ENCODE measurements around the gene GIPR.

GIPR gene

DNA sequence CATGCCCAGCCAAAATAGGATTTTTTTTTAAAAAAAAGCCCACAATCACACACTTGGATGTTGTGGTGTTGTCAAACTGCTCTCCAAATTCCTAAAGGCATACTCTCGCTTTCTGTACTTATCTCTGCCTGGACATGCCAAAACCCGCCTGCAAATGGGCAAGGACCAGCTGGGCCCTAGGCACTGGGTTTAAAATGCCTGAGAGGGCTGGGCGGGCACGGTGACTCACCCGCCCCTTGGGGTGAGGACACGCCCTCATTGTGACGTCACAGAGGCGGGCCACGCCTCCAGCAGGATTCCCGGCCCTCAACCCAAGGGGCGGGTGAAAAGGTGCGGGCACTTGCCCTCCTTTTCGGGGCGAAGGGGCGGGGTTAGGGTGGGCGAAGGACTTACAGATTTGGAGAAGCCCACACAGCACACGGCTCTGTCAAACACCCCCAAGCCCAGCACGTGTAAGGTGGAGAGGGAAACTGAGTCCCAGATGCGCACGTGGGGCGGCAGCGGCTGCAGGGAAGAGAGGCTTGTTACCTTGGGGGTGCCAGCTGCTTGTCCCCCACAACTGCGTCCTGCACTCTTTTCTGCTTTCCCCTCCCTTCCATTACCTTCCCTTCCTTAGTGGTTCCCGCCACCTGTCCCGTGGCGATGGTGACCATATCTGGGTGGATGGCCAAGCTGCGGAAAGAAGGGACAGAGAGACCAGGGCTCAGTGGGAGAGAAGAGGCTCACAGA lies 35.4 kb upstream of the GIPR start:
- no peaks in the 10 kb centered on the region for H3F3A ChIP-seq (ENCODE audit: control insufficient read depth, insufficient read depth)
- peaks cover 9% of the 10 kb centered on the region for H3K4me1 ChIP-seq (ENCODE audit: control insufficient read depth, low read length)
- no peak overlapping the region for H3K27ac ChIP-seq (ENCODE audit: low read depth, low read length)
- no peaks in the 10 kb centered on the region for H3K27me3 ChIP-seq (ENCODE audit: control insufficient read depth, low read length)
- no peaks in the 10 kb centered on the region for H3K9me2 ChIP-seq (replicated peaks; ENCODE audit: control insufficient read depth, low read length)
- peaks cover 3% of the 10 kb centered on the region; the same call in 1 of the 2 replicates for H3K36me3 ChIP-seq (ENCODE audit: control insufficient read depth, low read length)
- H3K9me3 ChIP-seq (ENCODE audit: control insufficient read depth, insufficient read depth, low read length): no peaks in the 10 kb centered on the region
- no peak overlapping the region for H3K4me2 ChIP-seq (ENCODE audit: low read length)
- H4K20me1 ChIP-seq (ENCODE audit: control insufficient read depth, insufficient read depth, low read depth, low read length): no peaks in the 10 kb centered on the region
- H3K4me3 ChIP-seq (ENCODE audit: low read length): no peak overlapping the region
- TF ChIP-seq EZH2phosphoT487 (IDR thresholded peaks at IDR 0.05; ENCODE audit: borderline replicate concordance, low read length): no peak
- TF ChIP-seq, protein P1, sequence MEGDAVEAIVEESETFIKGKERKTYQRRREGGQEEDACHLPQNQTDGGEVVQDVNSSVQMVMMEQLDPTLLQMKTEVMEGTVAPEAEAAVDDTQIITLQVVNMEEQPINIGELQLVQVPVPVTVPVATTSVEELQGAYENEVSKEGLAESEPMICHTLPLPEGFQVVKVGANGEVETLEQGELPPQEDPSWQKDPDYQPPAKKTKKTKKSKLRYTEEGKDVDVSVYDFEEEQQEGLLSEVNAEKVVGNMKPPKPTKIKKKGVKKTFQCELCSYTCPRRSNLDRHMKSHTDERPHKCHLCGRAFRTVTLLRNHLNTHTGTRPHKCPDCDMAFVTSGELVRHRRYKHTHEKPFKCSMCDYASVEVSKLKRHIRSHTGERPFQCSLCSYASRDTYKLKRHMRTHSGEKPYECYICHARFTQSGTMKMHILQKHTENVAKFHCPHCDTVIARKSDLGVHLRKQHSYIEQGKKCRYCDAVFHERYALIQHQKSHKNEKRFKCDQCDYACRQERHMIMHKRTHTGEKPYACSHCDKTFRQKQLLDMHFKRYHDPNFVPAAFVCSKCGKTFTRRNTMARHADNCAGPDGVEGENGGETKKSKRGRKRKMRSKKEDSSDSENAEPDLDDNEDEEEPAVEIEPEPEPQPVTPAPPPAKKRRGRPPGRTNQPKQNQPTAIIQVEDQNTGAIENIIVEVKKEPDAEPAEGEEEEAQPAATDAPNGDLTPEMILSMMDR (IDR thresholded peaks at IDR 0.05; ENCODE audit: low read depth, low read length, poor library complexity, severe bottlenecking): no peak
- H3K79me2 ChIP-seq (ENCODE audit: control insufficient read depth, low read length): no peaks in the 10 kb centered on the region

DNA sequence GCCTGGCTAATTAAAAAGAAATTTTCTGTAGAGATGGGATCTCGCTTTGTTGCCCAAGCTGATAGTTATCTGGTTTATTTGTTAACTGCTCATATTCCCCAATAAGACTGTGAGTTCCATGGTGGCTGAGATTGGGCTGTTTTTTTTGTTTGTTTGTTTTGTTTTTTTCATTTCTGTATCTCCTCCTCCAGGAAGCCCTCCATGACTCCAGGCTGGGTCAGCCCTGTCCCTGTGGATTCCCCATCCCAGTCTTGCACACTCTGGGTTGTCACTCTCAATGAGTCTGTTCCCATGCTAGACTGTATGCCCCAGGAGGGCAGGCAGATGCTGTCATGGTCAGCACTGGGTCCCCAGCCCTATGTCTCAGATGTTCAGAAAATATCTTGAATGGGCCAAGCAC lies 31.7 kb upstream of the GIPR start:
- H3K9me2 ChIP-seq (replicated peaks; ENCODE audit: control insufficient read depth, low read length): no peaks in the 10 kb centered on the region
- H3K27ac ChIP-seq (ENCODE audit: low read depth, low read length): no peak overlapping the region
- peaks cover 23% of the 10 kb centered on the region for H3K4me1 ChIP-seq (ENCODE audit: control insufficient read depth, low read length)
- peaks cover 5% of the 10 kb centered on the region; the same call in 1 of the 2 replicates for H3F3A ChIP-seq (ENCODE audit: control insufficient read depth, insufficient read depth)
- H3K9me3 ChIP-seq (ENCODE audit: control insufficient read depth, insufficient read depth, low read length): no peaks in the 10 kb centered on the region
- H3K4me2 ChIP-seq (ENCODE audit: low read length): no peak overlapping the region
- H3K27me3 ChIP-seq (ENCODE audit: control insufficient read depth, low read length): no peaks in the 10 kb centered on the region
- H3K36me3 ChIP-seq (ENCODE audit: control insufficient read depth, low read length): peaks cover 6% of the 10 kb centered on the region; the same call in 1 of the 2 replicates
- H3K4me3 ChIP-seq (ENCODE audit: low read length): no peak overlapping the region
- H4K20me1 ChIP-seq (ENCODE audit: control insufficient read depth, insufficient read depth, low read depth, low read length): no peaks in the 10 kb centered on the region
- no peak for TF ChIP-seq EZH2phosphoT487 (IDR thresholded peaks at IDR 0.05; ENCODE audit: borderline replicate concordance, low read length)
- TF ChIP-seq, protein P1 (IDR thresholded peaks at IDR 0.05; ENCODE audit: low read depth, low read length, poor library complexity, severe bottlenecking): no peak
- peaks cover 2% of the 10 kb centered on the region; the same call in 1 of the 2 replicates for H3K79me2 ChIP-seq (ENCODE audit: control insufficient read depth, low read length)

DNA sequence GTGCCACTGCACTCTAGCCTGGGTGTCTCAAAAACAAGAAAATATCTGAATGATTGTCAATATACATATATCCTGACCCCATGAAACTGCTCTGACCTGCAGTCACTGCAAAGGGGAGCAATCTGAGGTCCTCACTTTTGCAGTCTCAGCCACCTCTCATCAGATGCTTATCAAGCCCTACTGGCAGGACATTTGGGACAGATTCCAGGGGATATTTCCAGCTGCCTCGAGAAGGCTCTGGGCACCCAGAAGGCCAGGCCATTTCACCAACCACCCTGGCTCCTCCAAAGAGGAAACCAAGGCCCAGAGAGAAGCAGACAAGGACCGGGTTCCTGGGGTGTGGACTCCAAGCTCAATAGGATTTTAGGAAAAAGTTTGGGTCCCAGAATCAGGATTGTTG lies 31.1 kb upstream of the GIPR start:
- H3K79me2 ChIP-seq (ENCODE audit: control insufficient read depth, low read length): peaks cover 2% of the 10 kb centered on the region; the same call in 1 of the 2 replicates
- peaks cover 6% of the 10 kb centered on the region; the same call in 1 of the 2 replicates for H3K36me3 ChIP-seq (ENCODE audit: control insufficient read depth, low read length)
- no peaks in the 10 kb centered on the region for H3K27me3 ChIP-seq (ENCODE audit: control insufficient read depth, low read length)
- H3K27ac ChIP-seq (ENCODE audit: low read depth, low read length): no peak overlapping the region
- H3K4me2 ChIP-seq (ENCODE audit: low read length): no peak overlapping the region
- peaks cover 30% of the 10 kb centered on the region for H3K4me1 ChIP-seq (ENCODE audit: control insufficient read depth, low read length)
- no peak overlapping the region for H3K4me3 ChIP-seq (ENCODE audit: low read length)
- H3K9me2 ChIP-seq (replicated peaks; ENCODE audit: control insufficient read depth, low read length): no peaks in the 10 kb centered on the region
- H4K20me1 ChIP-seq (ENCODE audit: control insufficient read depth, insufficient read depth, low read depth, low read length): no peaks in the 10 kb centered on the region
- TF ChIP-seq, protein P1 (IDR thresholded peaks at IDR 0.05; ENCODE audit: low read depth, low read length, poor library complexity, severe bottlenecking): no peak
- TF ChIP-seq EZH2phosphoT487 (IDR thresholded peaks at IDR 0.05; ENCODE audit: borderline replicate concordance, low read length): no peak
- H3K9me3 ChIP-seq (ENCODE audit: control insufficient read depth, insufficient read depth, low read length): no peaks in the 10 kb centered on the region
- H3F3A ChIP-seq (ENCODE audit: control insufficient read depth, insufficient read depth): peaks cover 11% of the 10 kb centered on the region

Measured in DOHH2 (cell line).